ENCODE data around the gene FLRT1. TPM values are rescaled to one million over a fixed set of nuclear protein-coding genes. Genes with fewer than 3 reads are reported as not detected.

Gene FLRT1
- total and polyA plus RNA-seq, 4 donors, result 0.02 to 0.32 (median 0.05) TPM; not detected in 1

DNA sequence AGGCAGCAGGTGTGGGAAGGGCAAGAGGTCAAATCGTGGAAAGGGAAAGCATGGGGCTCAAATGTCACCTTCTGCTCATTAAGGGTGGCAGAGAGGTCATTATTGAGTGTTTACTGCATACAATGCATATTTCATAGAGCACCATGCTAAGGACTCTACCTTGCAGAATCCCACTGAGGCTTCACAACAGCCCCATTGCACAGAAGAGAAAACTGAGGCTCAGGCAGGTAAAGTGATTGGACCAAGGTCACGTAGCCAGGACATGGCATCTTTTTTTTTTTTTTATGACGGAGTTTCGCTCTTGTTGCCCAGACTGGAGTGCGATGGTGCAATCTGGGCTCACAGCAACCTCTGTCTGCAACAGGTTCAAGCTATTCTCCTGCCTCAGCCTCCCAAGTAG lies 7.8 kb downstream of the FLRT1 start:
- TF ChIP-seq GABPA (IDR thresholded peaks at IDR 0.05 in 1 of 2, conservative IDR thresholded peaks at IDR 0.05 in 1 of 2) (no peak), TAF1 (conservative IDR thresholded peaks at IDR 0.05) (no peak), NR2F2 (IDR thresholded peaks at IDR 0.05) (no peak), SP1 (IDR thresholded peaks at IDR 0.05) (no peak), EGR1 (IDR thresholded peaks at IDR 0.05; ENCODE audit: low read depth in 2 of 2) (no peak), RAD21 (IDR thresholded peaks at IDR 0.05) (no peak), RXRA (IDR thresholded peaks at IDR 0.05) (no peak), FOXA2 (IDR thresholded peaks at IDR 0.05) (no peak), YY1 (IDR thresholded peaks at IDR 0.05) (no peak), FOXA1 (IDR thresholded peaks at IDR 0.05) (no peak), HNF4A (conservative IDR thresholded peaks at IDR 0.05) (no peak)
- TF ChIP-seq, protein P1, sequence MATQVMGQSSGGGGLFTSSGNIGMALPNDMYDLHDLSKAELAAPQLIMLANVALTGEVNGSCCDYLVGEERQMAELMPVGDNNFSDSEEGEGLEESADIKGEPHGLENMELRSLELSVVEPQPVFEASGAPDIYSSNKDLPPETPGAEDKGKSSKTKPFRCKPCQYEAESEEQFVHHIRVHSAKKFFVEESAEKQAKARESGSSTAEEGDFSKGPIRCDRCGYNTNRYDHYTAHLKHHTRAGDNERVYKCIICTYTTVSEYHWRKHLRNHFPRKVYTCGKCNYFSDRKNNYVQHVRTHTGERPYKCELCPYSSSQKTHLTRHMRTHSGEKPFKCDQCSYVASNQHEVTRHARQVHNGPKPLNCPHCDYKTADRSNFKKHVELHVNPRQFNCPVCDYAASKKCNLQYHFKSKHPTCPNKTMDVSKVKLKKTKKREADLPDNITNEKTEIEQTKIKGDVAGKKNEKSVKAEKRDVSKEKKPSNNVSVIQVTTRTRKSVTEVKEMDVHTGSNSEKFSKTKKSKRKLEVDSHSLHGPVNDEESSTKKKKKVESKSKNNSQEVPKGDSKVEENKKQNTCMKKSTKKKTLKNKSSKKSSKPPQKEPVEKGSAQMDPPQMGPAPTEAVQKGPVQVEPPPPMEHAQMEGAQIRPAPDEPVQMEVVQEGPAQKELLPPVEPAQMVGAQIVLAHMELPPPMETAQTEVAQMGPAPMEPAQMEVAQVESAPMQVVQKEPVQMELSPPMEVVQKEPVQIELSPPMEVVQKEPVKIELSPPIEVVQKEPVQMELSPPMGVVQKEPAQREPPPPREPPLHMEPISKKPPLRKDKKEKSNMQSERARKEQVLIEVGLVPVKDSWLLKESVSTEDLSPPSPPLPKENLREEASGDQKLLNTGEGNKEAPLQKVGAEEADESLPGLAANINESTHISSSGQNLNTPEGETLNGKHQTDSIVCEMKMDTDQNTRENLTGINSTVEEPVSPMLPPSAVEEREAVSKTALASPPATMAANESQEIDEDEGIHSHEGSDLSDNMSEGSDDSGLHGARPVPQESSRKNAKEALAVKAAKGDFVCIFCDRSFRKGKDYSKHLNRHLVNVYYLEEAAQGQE (IDR thresholded peaks at IDR 0.05), result no peak
- TF ChIP-seq, protein P2, sequence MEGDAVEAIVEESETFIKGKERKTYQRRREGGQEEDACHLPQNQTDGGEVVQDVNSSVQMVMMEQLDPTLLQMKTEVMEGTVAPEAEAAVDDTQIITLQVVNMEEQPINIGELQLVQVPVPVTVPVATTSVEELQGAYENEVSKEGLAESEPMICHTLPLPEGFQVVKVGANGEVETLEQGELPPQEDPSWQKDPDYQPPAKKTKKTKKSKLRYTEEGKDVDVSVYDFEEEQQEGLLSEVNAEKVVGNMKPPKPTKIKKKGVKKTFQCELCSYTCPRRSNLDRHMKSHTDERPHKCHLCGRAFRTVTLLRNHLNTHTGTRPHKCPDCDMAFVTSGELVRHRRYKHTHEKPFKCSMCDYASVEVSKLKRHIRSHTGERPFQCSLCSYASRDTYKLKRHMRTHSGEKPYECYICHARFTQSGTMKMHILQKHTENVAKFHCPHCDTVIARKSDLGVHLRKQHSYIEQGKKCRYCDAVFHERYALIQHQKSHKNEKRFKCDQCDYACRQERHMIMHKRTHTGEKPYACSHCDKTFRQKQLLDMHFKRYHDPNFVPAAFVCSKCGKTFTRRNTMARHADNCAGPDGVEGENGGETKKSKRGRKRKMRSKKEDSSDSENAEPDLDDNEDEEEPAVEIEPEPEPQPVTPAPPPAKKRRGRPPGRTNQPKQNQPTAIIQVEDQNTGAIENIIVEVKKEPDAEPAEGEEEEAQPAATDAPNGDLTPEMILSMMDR (IDR thresholded peaks at IDR 0.05; ENCODE audit: low read depth, low read length, missing input control), result no peak
- TF ChIP-seq, protein P3, sequence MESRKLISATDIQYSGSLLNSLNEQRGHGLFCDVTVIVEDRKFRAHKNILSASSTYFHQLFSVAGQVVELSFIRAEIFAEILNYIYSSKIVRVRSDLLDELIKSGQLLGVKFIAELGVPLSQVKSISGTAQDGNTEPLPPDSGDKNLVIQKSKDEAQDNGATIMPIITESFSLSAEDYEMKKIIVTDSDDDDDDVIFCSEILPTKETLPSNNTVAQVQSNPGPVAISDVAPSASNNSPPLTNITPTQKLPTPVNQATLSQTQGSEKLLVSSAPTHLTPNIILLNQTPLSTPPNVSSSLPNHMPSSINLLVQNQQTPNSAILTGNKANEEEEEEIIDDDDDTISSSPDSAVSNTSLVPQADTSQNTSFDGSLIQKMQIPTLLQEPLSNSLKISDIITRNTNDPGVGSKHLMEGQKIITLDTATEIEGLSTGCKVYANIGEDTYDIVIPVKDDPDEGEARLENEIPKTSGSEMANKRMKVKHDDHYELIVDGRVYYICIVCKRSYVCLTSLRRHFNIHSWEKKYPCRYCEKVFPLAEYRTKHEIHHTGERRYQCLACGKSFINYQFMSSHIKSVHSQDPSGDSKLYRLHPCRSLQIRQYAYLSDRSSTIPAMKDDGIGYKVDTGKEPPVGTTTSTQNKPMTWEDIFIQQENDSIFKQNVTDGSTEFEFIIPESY (IDR thresholded peaks at IDR 0.05), result no peak
- H3K4me1 ChIP-seq (ENCODE audit: control insufficient read depth in 4 of 4, insufficient read depth in 4 of 4, low read length in 3 of 4), result peaks cover 0 to 6% (median 0%) of the 10 kb centered on the region in 4 donors
- 87% methylated on average over 5 of the region's 5 CpGs for WGBS

DNA sequence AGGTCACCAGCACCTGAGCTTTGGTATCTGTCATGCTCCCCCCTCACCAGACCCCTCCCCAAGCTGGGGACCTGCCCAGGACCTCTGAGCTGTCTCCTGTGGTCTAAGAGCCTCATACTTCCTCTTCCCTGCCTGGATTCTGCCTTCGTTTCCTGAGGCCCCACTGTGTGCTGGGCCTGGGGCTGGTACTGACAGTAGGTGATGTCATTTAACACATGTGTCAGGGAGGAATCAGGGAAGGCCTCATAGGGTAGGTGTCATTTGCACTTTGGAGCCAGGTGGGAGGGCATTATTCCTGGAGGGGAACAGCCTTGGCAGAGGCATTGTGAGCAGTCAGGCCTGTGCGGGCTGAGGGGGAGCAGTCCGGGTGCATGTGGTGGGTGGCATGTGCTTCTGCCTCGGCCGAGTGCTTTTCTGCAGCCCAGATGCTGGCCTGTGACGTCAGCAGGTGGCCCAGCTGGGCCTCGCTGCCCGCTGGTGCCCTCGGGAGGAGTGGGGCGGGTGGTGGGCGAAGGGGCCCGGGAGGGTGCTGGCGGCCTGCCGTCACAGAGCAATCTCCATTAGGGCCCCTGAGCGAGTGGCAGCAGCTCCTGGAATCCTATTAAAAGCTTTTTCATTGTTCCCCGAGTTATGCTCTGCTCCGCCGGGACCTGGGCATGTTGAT lies 9.1 kb downstream of the FLRT1 start:
- TF ChIP-seq RAD21 (IDR thresholded peaks at IDR 0.05), result no peak
- TF ChIP-seq, protein P3 (IDR thresholded peaks at IDR 0.05), result no peak
- TF ChIP-seq, protein P4, sequence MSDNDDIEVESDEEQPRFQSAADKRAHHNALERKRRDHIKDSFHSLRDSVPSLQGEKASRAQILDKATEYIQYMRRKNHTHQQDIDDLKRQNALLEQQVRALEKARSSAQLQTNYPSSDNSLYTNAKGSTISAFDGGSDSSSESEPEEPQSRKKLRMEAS (IDR thresholded peaks at IDR 0.05), result no peak
- no peak for TF ChIP-seq NR2F2 (IDR thresholded peaks at IDR 0.05)
- no peak for TF ChIP-seq EGR1 (IDR thresholded peaks at IDR 0.05; ENCODE audit: low read depth in 2 of 2)
- TF ChIP-seq SP1 (IDR thresholded peaks at IDR 0.05), result no peak
- no peak for TF ChIP-seq HNF4A (conservative IDR thresholded peaks at IDR 0.05)
- H3K27me3 ChIP-seq (ENCODE audit: control insufficient read depth in 4 of 4, insufficient read depth in 4 of 4, low read length in 3 of 4), result no peaks in the 10 kb centered on the region
- no peaks in the 10 kb centered on the region for H3K9me3 ChIP-seq (ENCODE audit: control insufficient read depth in 4 of 4, low read length in 3 of 4)
- WGBS, result 92% methylated on average over 18 of the region's 18 CpGs
- H3K27ac ChIP-seq (ENCODE audit: low read depth in 1 of 2, low read length in 2 of 2), result no peak overlapping the region
- no peak overlapping the region for H3K4me3 ChIP-seq (ENCODE audit: low read depth in 1 of 3, low read length in 3 of 3)
- H3K4me1 ChIP-seq (ENCODE audit: control insufficient read depth in 4 of 4, insufficient read depth in 4 of 4, low read length in 3 of 4), result peaks cover 0 to 6% (median 0%) of the 10 kb centered on the region in 4 donors
- no peak overlapping the region for H3K9ac ChIP-seq (ENCODE audit: low read depth in 1 of 2, low read length in 2 of 2)
- no peak for DNase-seq (ENCODE audit: low spot score)
- no peaks in the 10 kb centered on the region for H3K36me3 ChIP-seq (ENCODE audit: control insufficient read depth in 4 of 4, insufficient read depth in 3 of 4, low read depth in 1 of 4, low read length in 3 of 4)

More for the DNA sequence above, 7.8 kb downstream of the FLRT1 start:
- Histone ChIP-seq H3K4me3 (ENCODE audit: low read depth in 1 of 3, low read length in 3 of 3) (no peak overlapping the region), H3K9me3 (ENCODE audit: control insufficient read depth in 4 of 4, low read length in 3 of 4) (no peaks in the 10 kb centered on the region), H3K27me3 (ENCODE audit: control insufficient read depth in 4 of 4, insufficient read depth in 4 of 4, low read length in 3 of 4) (no peaks in the 10 kb centered on the region), H3K9ac (ENCODE audit: low read depth in 1 of 2, low read length in 2 of 2) (no peak overlapping the region), H3K36me3 (ENCODE audit: control insufficient read depth in 4 of 4, insufficient read depth in 3 of 4, low read depth in 1 of 4, low read length in 3 of 4) (no peaks in the 10 kb centered on the region), H3K27ac (ENCODE audit: low read depth in 1 of 2, low read length in 2 of 2) (no peak overlapping the region)
- DNase-seq (ENCODE audit: low spot score), result no peak
